ENCODE results near the gene CFLAR. TPM values are rescaled to one million over a fixed set of nuclear protein-coding genes. Genes with fewer than 3 reads are reported as not detected.
"Not testable (repeated sequence)": the region's sequence is repeated elsewhere in the genome, so short reads cannot be mapped to it uniquely, and the experiment has no call there.

Gene CFLAR
- total RNA-seq, 1 experiment from 2014 or later, result 7.6 TPM

GRCh38 chr2:201167546-201167945 lies 51.6 kb downstream of the CFLAR start:
- Histone ChIP-seq H2BK15ac (ENCODE audit: low read depth, low read length) (no peak overlapping the region), H3K27ac (ENCODE audit: insufficient read length, low read depth, low read length) (no peak overlapping the region), H3K23ac (ENCODE audit: insufficient read length, low read depth, low read length) (no peak overlapping the region), H3K56ac (ENCODE audit: insufficient read length, low read depth, low read length) (no peak overlapping the region), H3K14ac (ENCODE audit: insufficient read depth, low read length) (no peak overlapping the region), H3K4me1 (ENCODE audit: insufficient read depth, low read length) (no peaks in the 10 kb centered on the region), H3K79me1 (ENCODE audit: insufficient read depth, low read depth, low read length, poor library complexity, severe bottlenecking) (no peaks in the 10 kb centered on the region), H3K18ac (ENCODE audit: insufficient read length, low read depth, low read length) (no peak overlapping the region), H2BK5ac (ENCODE audit: insufficient read length, low read length) (no peak overlapping the region), H2AK5ac (ENCODE audit: insufficient read length, low read length) (no peak overlapping the region), H3K27me3 (ENCODE audit: insufficient read depth, low read length) (no peaks in the 10 kb centered on the region), H2BK12ac (ENCODE audit: insufficient read length, low read depth, low read length) (no peak overlapping the region), H2AFZ (ENCODE audit: low read length) (no peak overlapping the region), H4K20me1 (ENCODE audit: control insufficient read depth, insufficient read depth, insufficient read length) (no peaks in the 10 kb centered on the region), H2BK20ac (ENCODE audit: low read depth, low read length, poor library complexity, severe bottlenecking) (no peak overlapping the region), H3K4me2 (ENCODE audit: insufficient read depth, insufficient read length, low read length) (no peak overlapping the region), H3K9me3 (ENCODE audit: control insufficient read depth, low read depth, low read length) (no peaks in the 10 kb centered on the region), H3T11ph (ENCODE audit: low read length) (no peak overlapping the region), H2BK120ac (ENCODE audit: low read depth, low read length, poor library complexity, severe bottlenecking) (no peak overlapping the region), H4K8ac (replicated peaks; ENCODE audit: insufficient read length, low read depth, low read length) (no peak overlapping the region), H3K9ac (ENCODE audit: extremely low read depth, insufficient read length, low read length) (no peak overlapping the region), H3K4ac (ENCODE audit: low read depth, low read length) (no peak overlapping the region), H3K23me2 (ENCODE audit: insufficient read length, low read depth, low read length, poor library complexity, severe bottlenecking) (no peaks in the 10 kb centered on the region), H4K91ac (ENCODE audit: insufficient read length, low read depth, low read length) (no peak overlapping the region), H3K79me2 (ENCODE audit: insufficient read depth, low read length) (no peaks in the 10 kb centered on the region), H4K5ac (ENCODE audit: insufficient read length, low read depth, low read length) (no peak overlapping the region)
- no peak for TF ChIP-seq CTCF (conservative IDR thresholded peaks at IDR 0.05)
- DNase-seq, result no peak
- Mint-ChIP-seq H3K4me3 (no peak overlapping the region), H3K4me1 (no peaks in the 10 kb centered on the region), H3K27ac (no peak overlapping the region), H3K36me3 (ENCODE audit: insufficient read depth in 1 of 3, low read depth in 3 of 3) (peaks cover 0 to 15% (median 4%) of the 10 kb centered on the region in 3 experiments; a peak in 3 of 7 replicates), H3K9me3 (peaks cover 3 to 22% of the 10 kb centered on the region in 2 experiments; a peak in 3 of 5 replicates), H3K27me3 (ENCODE audit: low read depth) (no peaks in the 10 kb centered on the region)
- WGBS (ENCODE audit: extremely low coverage, insufficient read length, low lambda C conversion rate), result no CpG with 5 or more reads among the region's 3 CpGs

GRCh38 chr2:201168496-201168895 lies 52.5 kb downstream of the CFLAR start:
- H3K27ac Mint-ChIP-seq; H2BK12ac ChIP-seq (ENCODE audit: insufficient read length, low read depth, low read length); H2BK20ac ChIP-seq (ENCODE audit: low read depth, low read length, poor library complexity, severe bottlenecking); H3K23me2 ChIP-seq (ENCODE audit: insufficient read length, low read depth, low read length, poor library complexity, severe bottlenecking); H3K79me1 ChIP-seq (ENCODE audit: insufficient read depth, low read depth, low read length, poor library complexity, severe bottlenecking); H3K14ac ChIP-seq (ENCODE audit: insufficient read depth, low read length); H3K27me3 Mint-ChIP-seq (ENCODE audit: low read depth); H3K27me3 ChIP-seq (ENCODE audit: insufficient read depth, low read length); H2BK15ac ChIP-seq (ENCODE audit: low read depth, low read length); H3K56ac ChIP-seq (ENCODE audit: insufficient read length, low read depth, low read length); H3K27ac ChIP-seq (ENCODE audit: insufficient read length, low read depth, low read length); H3K79me2 ChIP-seq (ENCODE audit: insufficient read depth, low read length); H4K8ac ChIP-seq (replicated peaks; ENCODE audit: insufficient read length, low read depth, low read length); H3K4me1 ChIP-seq (ENCODE audit: insufficient read depth, low read length); H3K4me2 ChIP-seq (ENCODE audit: insufficient read depth, insufficient read length, low read length); H3K4me3 Mint-ChIP-seq; H4K5ac ChIP-seq (ENCODE audit: insufficient read length, low read depth, low read length); H3K18ac ChIP-seq (ENCODE audit: insufficient read length, low read depth, low read length); H3K4me1 Mint-ChIP-seq; DNase-seq; H3K23ac ChIP-seq (ENCODE audit: insufficient read length, low read depth, low read length); H3T11ph ChIP-seq (ENCODE audit: low read length); H3K9me3 ChIP-seq (ENCODE audit: control insufficient read depth, low read depth, low read length); H2BK120ac ChIP-seq (ENCODE audit: low read depth, low read length, poor library complexity, severe bottlenecking); H3K4ac ChIP-seq (ENCODE audit: low read depth, low read length); H2AFZ ChIP-seq (ENCODE audit: low read length); H3K9ac ChIP-seq (ENCODE audit: extremely low read depth, insufficient read length, low read length); H2AK5ac ChIP-seq (ENCODE audit: insufficient read length, low read length); H2BK5ac ChIP-seq (ENCODE audit: insufficient read length, low read length); H4K91ac ChIP-seq (ENCODE audit: insufficient read length, low read depth, low read length); H4K20me1 ChIP-seq (ENCODE audit: control insufficient read depth, insufficient read depth, insufficient read length): not testable (repeated sequence)
- no CpG with 5 or more reads among the region's 1 CpG for WGBS (ENCODE audit: extremely low coverage, insufficient read length, low lambda C conversion rate)
- Mint-ChIP-seq H3K9me3 (peaks cover 3 to 22% of the 10 kb centered on the region in 2 experiments; a peak in 3 of 5 replicates), H3K36me3 (ENCODE audit: insufficient read depth in 1 of 3, low read depth in 3 of 3) (peaks cover 0 to 15% (median 4%) of the 10 kb centered on the region in 3 experiments; a peak in 3 of 7 replicates)

All from H9 (cell line).